Activated T-cell treated with anti-CD3 and anti-CD28 coated beads for 24 hours (primary cell): ENCODE results near the gene FBLN2.

Source experiments
- DNase-seq: peaks from one replicate; pipeline ENCODE4 v3.0.0-alpha.2; 2020; ENCODE audit warnings: low read depth

Gene FBLN2

GRCh38 chr3:13665582-13666226 lies 116.8 kb downstream of the FBLN2 start:
- DNase-seq, result no peak

GRCh38 chr3:13666227-13666619 lies 117.3 kb downstream of the FBLN2 start:
- DNase-seq, result no peak

- no peak for DNase-seq
Measured at GRCh38 chr3:13666781-13667709, 118.1 kb downstream of the FBLN2 start.

GRCh38 chr3:13668136-13668535 lies 119.2 kb downstream of the FBLN2 start:
- DNase-seq, result no peak

GRCh38 chr3:13669457-13669856 lies 120.5 kb downstream of the FBLN2 start:
- no peak for DNase-seq

- DNase-seq, result no peak
Measured at GRCh38 chr3:13670292-13670691, 121.4 kb downstream of the FBLN2 start.

GRCh38 chr3:13671482-13672233 lies 122.7 kb downstream of the FBLN2 start:
- DNase-seq, result no peak

GRCh38 chr3:13673207-13673606 lies 124.3 kb downstream of the FBLN2 start:
- no peak for DNase-seq

GRCh38 chr3:13674538-13675185 lies 125.7 kb downstream of the FBLN2 start:
- no peak for DNase-seq

- no peak for DNase-seq
Measured at GRCh38 chr3:13676356-13677017, 127.6 kb downstream of the FBLN2 start.

- no peak for DNase-seq
Measured at GRCh38 chr3:13677272-13677671, 128.3 kb downstream of the FBLN2 start.

- DNase-seq, result no peak
Measured at GRCh38 chr3:13681931-13682330, 133.0 kb downstream of the FBLN2 start.

- DNase-seq, result no peak
Measured at GRCh38 chr3:13682331-13683013, 133.5 kb downstream of the FBLN2 start.

- DNase-seq, result no peak
Measured at GRCh38 chr3:13683288-13683687, 134.4 kb downstream of the FBLN2 start.

GRCh38 chr3:13683772-13684171 lies 134.8 kb downstream of the FBLN2 start:
- no peak for DNase-seq

- DNase-seq, result no peak
Measured at GRCh38 chr3:13684350-13684749, 135.4 kb downstream of the FBLN2 start.

- no peak for DNase-seq
Measured at GRCh38 chr3:13684854-13685253, 135.9 kb downstream of the FBLN2 start.

GRCh38 chr3:13685721-13686120 lies 136.8 kb downstream of the FBLN2 start:
- DNase-seq, result no peak

- DNase-seq, result no peak
Measured at GRCh38 chr3:13686367-13687160, 137.6 kb downstream of the FBLN2 start.

- DNase-seq, result no peak
Measured at GRCh38 chr3:13687517-13687943, 138.6 kb downstream of the FBLN2 start.
